GM18517 (cell line): Measurements from ENCODE around the gene CD302.
"Not testable (repeated sequence)": the region's sequence is repeated elsewhere in the genome, so short reads cannot be mapped to it uniquely, and the experiment has no call there.

Experiments used
- ATAC-seq: cut with Tn5 transposase; IDR thresholded peaks from one replicate; pipeline ENCODE4 v1.9.1; 2021; ENCODE audit warnings: mild to moderate bottlenecking, moderate library complexity; ENCODE audit not compliant: unreplicated experiment

Gene CD302, protein sequence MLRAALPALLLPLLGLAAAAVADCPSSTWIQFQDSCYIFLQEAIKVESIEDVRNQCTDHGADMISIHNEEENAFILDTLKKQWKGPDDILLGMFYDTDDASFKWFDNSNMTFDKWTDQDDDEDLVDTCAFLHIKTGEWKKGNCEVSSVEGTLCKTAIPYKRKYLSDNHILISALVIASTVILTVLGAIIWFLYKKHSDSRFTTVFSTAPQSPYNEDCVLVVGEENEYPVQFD

GRCh38 chr2:159797543-159798375 lies at the start of gene CD302:
CD302 (minus strand) TSS chr2:159798208; CDS start chr2:159798198, 10 bp downstream.
- ATAC-seq = peak; percentile 50

GRCh38 chr2:159846564-159846963 lies 48.6 kb upstream of the CD302 start:
- no peak for ATAC-seq

DNA sequence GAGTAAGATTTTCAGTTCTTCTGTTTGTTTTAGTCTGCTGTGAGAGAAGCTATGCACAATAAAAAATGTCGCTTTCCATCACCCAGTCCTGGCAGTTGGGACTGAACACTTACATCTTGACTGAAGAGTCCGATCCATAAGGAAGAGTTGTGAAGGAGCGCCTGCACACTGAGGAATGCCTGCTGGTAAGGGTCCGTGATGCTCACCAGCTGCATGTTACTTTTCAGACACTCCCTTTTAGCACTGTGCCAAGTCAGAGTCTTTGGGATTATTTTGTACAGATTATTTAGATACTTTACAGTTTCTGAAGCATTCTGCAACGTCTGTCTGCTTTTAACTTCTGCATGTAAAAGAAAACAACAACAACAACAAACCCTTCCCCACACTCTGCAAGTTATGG lies 42.6 kb upstream of the CD302 start:
- no peak for ATAC-seq

- no peak for ATAC-seq
Measured at GRCh38 chr2:159832858-159833257, 34.9 kb upstream of the CD302 start.

GRCh38 chr2:159832026-159832425 lies 34.0 kb upstream of the CD302 start:
- ATAC-seq = no peak

DNA sequence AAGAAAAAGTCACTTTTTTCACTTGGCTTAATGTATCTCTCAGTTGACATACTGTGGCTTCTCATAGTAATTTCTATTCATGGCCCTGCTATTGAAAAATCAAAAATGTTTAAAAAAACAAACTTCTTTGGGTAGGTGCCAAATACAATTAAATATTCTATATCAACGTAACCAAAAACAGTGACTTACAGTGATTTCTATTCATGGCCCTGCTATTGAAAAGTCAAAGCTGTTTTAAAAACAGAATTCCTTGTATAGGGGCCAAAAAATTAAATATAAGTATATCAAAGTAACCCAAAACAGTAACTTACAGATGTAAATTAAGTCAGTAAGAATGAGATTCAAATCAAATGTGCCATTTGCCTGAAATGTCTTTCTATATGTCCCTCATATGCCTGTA lies 31.4 kb upstream of the CD302 start:
- no peak for ATAC-seq

DNA sequence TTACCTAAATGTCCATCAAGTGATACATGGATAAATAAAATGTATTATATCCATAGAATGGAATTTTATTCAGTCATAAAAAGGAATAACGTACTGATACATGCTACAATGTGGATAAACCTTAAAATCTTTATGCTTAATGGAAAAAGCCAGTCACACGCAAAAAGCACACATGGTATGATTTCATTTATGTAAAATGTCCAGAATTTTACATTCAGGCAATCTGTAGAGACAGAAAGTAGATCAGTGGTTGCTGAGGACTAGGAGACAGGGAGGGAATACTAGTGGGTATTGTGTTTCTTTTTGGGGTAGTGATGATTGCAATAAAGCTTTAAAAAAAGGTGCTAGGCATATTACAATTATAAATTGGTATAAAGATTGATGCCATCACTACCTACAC lies 30.7 kb upstream of the CD302 start:
- ATAC-seq = no peak

- ATAC-seq = not testable (repeated sequence)
Measured at GRCh38 chr2:159822478-159822833, 24.4 kb upstream of the CD302 start.

GRCh38 chr2:159821775-159822477 lies 23.9 kb upstream of the CD302 start:
- ATAC-seq = not testable (repeated sequence)

- ATAC-seq = no peak
Measured at GRCh38 chr2:159818940-159819339, 20.9 kb upstream of the CD302 start.

- no peak for ATAC-seq
Measured at GRCh38 chr2:159817283-159817682, 19.3 kb upstream of the CD302 start.

- no peak for ATAC-seq
Measured at GRCh38 chr2:159811232-159811631, 13.2 kb upstream of the CD302 start.

DNA sequence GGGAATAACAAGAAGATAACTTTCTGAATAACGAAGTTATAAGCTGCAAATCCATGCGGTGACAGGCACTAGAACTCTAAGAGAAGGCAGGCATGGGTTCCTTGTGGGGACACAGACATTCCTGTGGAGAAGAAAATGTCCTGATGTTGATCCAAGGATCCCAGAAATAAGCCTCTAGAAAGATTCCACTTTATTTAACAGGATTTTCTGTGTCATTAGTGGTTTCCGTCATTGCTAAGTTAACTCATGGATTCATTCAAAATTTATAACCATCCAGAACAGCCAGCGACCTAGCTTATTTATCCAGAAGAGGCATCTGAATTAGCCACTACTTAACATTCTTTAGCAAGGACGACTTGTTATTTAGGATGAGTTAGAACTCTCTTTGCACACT lies 10.0 kb upstream of the CD302 start:
- ATAC-seq = no peak

- no peak for ATAC-seq
Measured at GRCh38 chr2:159807183-159808031, 9.4 kb upstream of the CD302 start.

DNA sequence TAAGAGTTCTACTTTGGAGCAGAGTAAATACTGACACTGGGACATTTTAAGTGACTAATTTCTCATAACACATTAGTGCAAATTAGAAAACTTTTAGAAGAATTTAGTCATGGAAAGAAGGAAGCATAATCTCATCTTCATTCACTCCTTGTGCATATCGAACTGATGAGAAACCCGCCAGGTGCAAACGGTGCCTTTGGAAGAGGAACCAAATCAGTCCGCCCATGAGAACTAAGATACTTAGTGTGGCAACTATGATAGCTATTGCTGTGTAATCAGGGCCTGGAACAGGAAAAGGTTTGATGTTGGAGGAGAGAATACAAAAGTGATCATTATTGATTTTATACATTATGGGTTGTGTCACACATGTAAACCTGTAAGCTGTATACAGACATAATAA lies 6.9 kb upstream of the CD302 start:
- no peak for ATAC-seq

DNA sequence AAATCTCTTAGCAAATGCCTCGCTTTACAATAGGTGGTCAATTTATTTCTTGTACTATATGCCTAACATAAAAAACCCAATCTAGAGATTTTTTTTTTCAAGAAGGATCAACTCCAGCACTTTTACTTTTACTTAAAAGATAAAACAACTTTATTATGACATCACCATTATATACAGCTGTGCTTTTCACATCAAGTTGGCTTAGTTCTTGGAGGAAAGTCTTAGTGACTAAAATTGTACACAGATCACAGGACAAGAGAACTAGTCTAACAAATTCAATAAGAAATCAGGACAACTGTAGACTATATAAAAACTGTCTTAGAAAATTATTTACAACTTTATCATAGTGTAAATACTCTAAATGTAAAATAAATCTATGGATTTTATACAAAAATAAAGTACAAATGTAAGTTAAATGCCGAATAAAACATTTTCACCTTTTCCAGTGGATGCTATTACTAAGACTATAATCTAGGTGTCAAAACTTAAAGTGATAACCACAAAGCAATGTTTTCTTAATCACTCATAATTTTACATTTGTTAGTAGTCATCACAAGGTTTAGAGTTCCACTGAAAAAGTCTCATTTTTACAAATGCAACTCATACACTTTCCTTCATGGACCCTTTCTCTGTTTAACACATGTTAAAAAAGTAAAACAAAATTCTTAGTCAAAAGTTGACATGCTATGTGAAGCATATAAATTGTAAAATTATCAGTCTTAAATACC lies 5.4 kb upstream of the CD302 start:
- no peak for ATAC-seq

DNA sequence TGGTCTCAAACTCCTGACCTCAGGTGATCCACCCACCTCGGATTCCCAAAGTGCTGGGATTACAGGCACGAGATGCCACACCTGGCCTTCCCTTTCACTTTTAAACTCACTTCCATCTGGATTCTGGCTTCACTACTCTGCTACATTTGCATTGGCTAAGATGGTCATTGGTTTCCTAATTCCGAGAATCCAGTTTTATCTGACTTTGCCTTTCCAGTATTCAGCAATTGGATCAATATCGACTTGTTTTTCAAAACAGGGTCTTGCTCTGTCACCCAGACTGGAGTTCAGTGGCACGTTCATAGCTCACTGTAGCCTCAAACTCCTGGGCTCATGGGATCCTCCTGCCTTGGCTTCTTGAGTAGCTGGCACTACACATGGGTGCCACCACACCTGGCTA lies 4.7 kb upstream of the CD302 start:
- ATAC-seq = no peak

GRCh38 chr2:159799833-159800232 lies 1.8 kb upstream of the CD302 start:
- no peak for ATAC-seq

DNA sequence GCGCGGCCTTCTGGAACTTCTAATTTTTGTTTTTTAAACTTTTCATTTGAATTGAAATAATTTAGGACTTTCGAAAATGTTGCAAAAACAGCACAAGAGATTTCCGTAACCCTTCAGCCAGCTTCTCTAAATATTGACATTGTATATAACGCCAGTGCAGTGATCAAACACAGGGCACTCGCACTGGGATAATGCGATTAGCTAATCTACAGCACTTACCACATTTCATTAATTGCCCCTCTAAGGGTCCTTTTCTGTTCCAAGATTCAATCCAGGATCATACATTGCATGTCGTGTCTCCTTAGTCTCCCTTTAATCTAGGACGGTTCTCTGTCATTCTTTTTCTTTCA lies 343 bp upstream of the CD302 start:
- peak; percentile 7 for ATAC-seq

DNA sequence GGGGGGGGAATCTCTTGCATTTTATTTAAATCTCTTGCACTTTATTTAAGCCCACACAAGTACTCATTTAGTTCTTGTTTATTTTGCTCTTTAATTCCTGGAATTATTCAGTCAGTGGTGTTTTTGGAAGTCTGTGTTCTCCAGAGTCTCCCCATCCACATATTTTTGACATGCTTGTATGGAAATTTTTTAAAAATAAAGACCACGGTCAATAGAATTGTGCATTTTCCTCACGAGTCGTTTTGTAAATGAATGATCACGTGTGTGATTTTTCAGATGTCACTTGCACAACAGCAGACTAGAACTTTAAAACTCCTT lies 824 bp downstream of the CD302 start:
- no peak for ATAC-seq
